GM12892 (cell line): ENCODE measurements around the gene COX6B2.

Experiments used
- POLR2A ChIP-seq: IDR thresholded peaks from 2 replicates; pipeline ENCODE4 v1.6.1; 2011; ENCODE audit warnings: low read depth, low read length, control low read depth
- POLR2AphosphoS5 ChIP-seq: IDR thresholded peaks from 2 replicates; pipeline ENCODE4 v1.6.1; 2011; ENCODE audit warnings: low read depth, low read length, control low read depth

GRCh38 chr19:55333870-55334269 lies 20.6 kb downstream of the COX6B2 start:
- TF ChIP-seq POLR2AphosphoS5 (no peak), POLR2A (no peak)
